ENCODE results near the gene PGF.

- TF ChIP-seq CTCF (IDR thresholded peaks at IDR 0.05) (no peak), POLR2A (IDR thresholded peaks at IDR 0.05) (no peak), POLR2AphosphoS5 (IDR thresholded peaks at IDR 0.05; ENCODE audit: insufficient read depth in 1 of 2, low read depth in 1 of 2) (no peak)
Measured at GRCh38 chr14:74929242-74929641, 26.2 kb downstream of the PGF start.

All from vagina (tissue), 2 donors.